Keratinocyte (primary cell): Measurements from ENCODE around the gene ATRNL1. TPM values are rescaled to one million over a fixed set of nuclear protein-coding genes. Genes with fewer than 3 reads are reported as not detected.

Source experiments
- DNase-seq: peaks from one replicate; pipeline ENCODE4 v3.0.0-alpha.2; 2011; ENCODE audit warnings: low read depth, missing footprints, low spot score
- FAIRE-seq: peaks from 2 replicates; lab custom pipeline; 2011; peaks lifted over from hg19 to GRCh38; lab: Jason Lieb, UNC
- H2AFZ ChIP-seq: 2 replicates; pipeline ENCODE4 v1.6.0; 2012; ENCODE audit warnings: low read length, control low read depth, inconsistent platforms; ENCODE audit not compliant: control insufficient read depth
- H3K27ac ChIP-seq: 2 replicates; pipeline ENCODE4 v1.5.1; 2011; ENCODE audit warnings: low read length; ENCODE audit not compliant: control insufficient read depth, insufficient read depth
- H3K27me3 ChIP-seq: 3 replicates; pipeline ENCODE4 v1.6.0; 2011; ENCODE audit warnings: low read length; ENCODE audit not compliant: control insufficient read depth, insufficient read depth; ENCODE audit errors: extremely low read depth
- H3K36me3 ChIP-seq, 2 experiments: 2 replicates in 1 of 2; 3 replicates in 1 of 2; pipeline ENCODE4 v1.5.1; 2011; ENCODE audit warnings: low read length in 2 of 2, mild to moderate bottlenecking in 1 of 2; ENCODE audit not compliant: control insufficient read depth in 2 of 2, insufficient read depth in 2 of 2; ENCODE audit errors: extremely low read depth in 1 of 2
- H3K4me1 ChIP-seq: 3 replicates; pipeline ENCODE4 v1.5.1; 2011; ENCODE audit warnings: low read length; ENCODE audit not compliant: control insufficient read depth, insufficient read depth; ENCODE audit errors: extremely low read depth
- H3K4me2 ChIP-seq: 3 replicates; pipeline ENCODE4 v1.6.0; 2011; ENCODE audit warnings: low read depth, low read length; ENCODE audit not compliant: control insufficient read depth, insufficient read depth; ENCODE audit errors: extremely low read depth
- H3K4me3 ChIP-seq, 3 experiments: fragments of 200-600 bp in 1 of 3; sonication (generic) in 1 of 3; 2 replicates in 2 of 3; 3 replicates in 1 of 3; pipeline ENCODE4 v1.5.1; 2011 to 2016; ENCODE audit warnings: low read length in 3 of 3, mild to moderate bottlenecking in 3 of 3, control low read depth in 2 of 3, inconsistent platforms in 1 of 3, low read depth in 1 of 3, mixed read lengths in 1 of 3, mixed run types in 1 of 3, moderate library complexity in 1 of 3; ENCODE audit not compliant: control insufficient read depth in 2 of 3, insufficient read depth in 2 of 3; ENCODE audit errors: extremely low read depth in 1 of 3
- H3K79me2 ChIP-seq: 2 replicates; pipeline ENCODE4 v1.6.0; 2012; ENCODE audit warnings: low read length; ENCODE audit not compliant: control insufficient read depth, insufficient read depth
- H3K9ac ChIP-seq: 3 replicates; pipeline ENCODE4 v1.6.0; 2011; ENCODE audit warnings: low read length; ENCODE audit not compliant: control insufficient read depth, insufficient read depth; ENCODE audit errors: extremely low read depth
- H3K9me1 ChIP-seq: 3 replicates; pipeline ENCODE4 v1.6.0; 2011; ENCODE audit warnings: low read length; ENCODE audit not compliant: control insufficient read depth, insufficient read depth; ENCODE audit errors: extremely low read depth
- H3K9me3 ChIP-seq: 2 replicates; pipeline ENCODE4 v1.5.1; 2012; ENCODE audit warnings: low read depth, low read length; ENCODE audit not compliant: control insufficient read depth
- H4K20me1 ChIP-seq: 3 replicates; pipeline ENCODE4 v1.6.0; 2011; ENCODE audit warnings: low read length; ENCODE audit not compliant: control insufficient read depth, insufficient read depth; ENCODE audit errors: extremely low read depth
- EZH2 ChIP-seq: IDR thresholded peaks from one replicate; pipeline ENCODE4 v1.6.1; 2012; ENCODE audit warnings: inconsistent platforms, mild to moderate bottlenecking, low read length, moderate library complexity
- dilution Hi-C: fragments of 300-500 bp; cut with MboI; formaldehyde crosslinking; loops from one replicate; pipeline ENCODE4 v1.7.0; 2020; ENCODE audit warnings: low sequenced_read_pairs; ENCODE audit not compliant: extremely low pct_ligation_motif_present
- polyA plus RNA-seq, 5 experiments: library from polyadenylated mRNA; depleted of rRNA in 3 of 5; stranded (reverse) in 3 of 5; stranded (forward) in 1 of 5; unstranded in 1 of 5; fragments of >200 nt; gene quantifications; 1 replicate in 1 of 5; 2 replicates in 3 of 5; 3 replicates in 1 of 5; pipeline versions ENCODE4 v1.2.1 to v1.2.3, GENCODE V29; 2011 to 2012; ENCODE audit warnings: missing spikeins in 2 of 5, low read depth in 1 of 5, low replicate concordance in 1 of 5
- TF ChIP-seq, protein P1 (sequence below), 3 experiments: IDR thresholded peaks in 1 of 3; conservative IDR thresholded peaks in 1 of 3; optimal IDR thresholded peaks in 1 of 3; 2 replicates in 2 of 3; 3 replicates in 1 of 3; pipeline versions ENCODE3 to v1.5.1; 2011; ENCODE audit warnings: low read length in 3 of 3, mild to moderate bottlenecking in 3 of 3, moderate library complexity in 2 of 3, control low read depth in 1 of 3, inconsistent platforms in 1 of 3; ENCODE audit not compliant: insufficient read depth in 2 of 3; ENCODE audit errors: extremely low read depth in 1 of 3

Gene ATRNL1
- polyA plus RNA-seq, 1 donor (not counting 4 experiments of a cell fraction or from before 2014, with no cell fraction given): 0.07 TPM

GRCh38 chr10:115606086-115606485, 512.9 kb downstream of the ATRNL1 start:
- Histone ChIP-seq H3K79me2 (no peaks in the 10 kb centered on the region), H3K27ac (no peak overlapping the region), H3K9me3 (no peaks in the 10 kb centered on the region), H3K4me3 (no peak overlapping the region), H4K20me1 (no peaks in the 10 kb centered on the region), H3K27me3 (no peaks in the 10 kb centered on the region), H3K36me3 (no peaks in the 10 kb centered on the region), H2AFZ (no peak overlapping the region), H3K9ac (no peak overlapping the region), H3K4me2 (no peak overlapping the region), H3K4me1 (no peaks in the 10 kb centered on the region), H3K9me1 (no peaks in the 10 kb centered on the region)
- dilution Hi-C loops: no loop called here
- no peak for FAIRE-seq
- no peak for DNase-seq
- TF ChIP-seq, protein P1, sequence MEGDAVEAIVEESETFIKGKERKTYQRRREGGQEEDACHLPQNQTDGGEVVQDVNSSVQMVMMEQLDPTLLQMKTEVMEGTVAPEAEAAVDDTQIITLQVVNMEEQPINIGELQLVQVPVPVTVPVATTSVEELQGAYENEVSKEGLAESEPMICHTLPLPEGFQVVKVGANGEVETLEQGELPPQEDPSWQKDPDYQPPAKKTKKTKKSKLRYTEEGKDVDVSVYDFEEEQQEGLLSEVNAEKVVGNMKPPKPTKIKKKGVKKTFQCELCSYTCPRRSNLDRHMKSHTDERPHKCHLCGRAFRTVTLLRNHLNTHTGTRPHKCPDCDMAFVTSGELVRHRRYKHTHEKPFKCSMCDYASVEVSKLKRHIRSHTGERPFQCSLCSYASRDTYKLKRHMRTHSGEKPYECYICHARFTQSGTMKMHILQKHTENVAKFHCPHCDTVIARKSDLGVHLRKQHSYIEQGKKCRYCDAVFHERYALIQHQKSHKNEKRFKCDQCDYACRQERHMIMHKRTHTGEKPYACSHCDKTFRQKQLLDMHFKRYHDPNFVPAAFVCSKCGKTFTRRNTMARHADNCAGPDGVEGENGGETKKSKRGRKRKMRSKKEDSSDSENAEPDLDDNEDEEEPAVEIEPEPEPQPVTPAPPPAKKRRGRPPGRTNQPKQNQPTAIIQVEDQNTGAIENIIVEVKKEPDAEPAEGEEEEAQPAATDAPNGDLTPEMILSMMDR (optimal IDR thresholded peaks at IDR 0.05 in 1 of 3, IDR thresholded peaks at IDR 0.05 in 1 of 3, conservative IDR thresholded peaks at IDR 0.05 in 1 of 3; ENCODE audit: extremely low read depth in 1 of 3, insufficient read depth in 2 of 3, low read length in 3 of 3): no peak
- TF ChIP-seq EZH2: no peak

DNA sequence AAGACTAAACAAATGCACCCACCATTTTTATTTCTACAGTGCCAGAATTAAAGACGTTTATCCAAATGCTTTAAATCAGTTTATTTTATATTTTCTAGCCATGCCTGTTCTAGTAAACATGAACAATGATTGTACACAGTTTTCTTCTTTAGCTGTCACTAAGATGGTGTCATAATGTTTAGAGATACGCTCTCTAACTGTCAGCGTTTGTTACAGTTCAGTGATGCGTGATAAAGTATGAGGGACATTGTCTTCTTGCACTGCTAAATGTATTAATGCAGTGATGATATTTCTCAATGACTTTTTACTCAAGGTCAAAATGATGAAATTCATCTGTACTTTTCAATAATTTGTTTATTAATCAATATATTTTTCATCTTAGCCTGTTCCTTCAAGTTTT, 513.6 kb downstream of the ATRNL1 start:
- no peak for TF ChIP-seq EZH2
- TF ChIP-seq, protein P1 (optimal IDR thresholded peaks at IDR 0.05 in 1 of 3, IDR thresholded peaks at IDR 0.05 in 1 of 3, conservative IDR thresholded peaks at IDR 0.05 in 1 of 3; ENCODE audit: extremely low read depth in 1 of 3, insufficient read depth in 2 of 3, low read length in 3 of 3): no peak
- FAIRE-seq: no peak
- Histone ChIP-seq H4K20me1 (no peaks in the 10 kb centered on the region), H3K4me2 (no peak overlapping the region), H3K9ac (no peak overlapping the region), H3K4me1 (no peaks in the 10 kb centered on the region), H3K4me3 (no peak overlapping the region), H3K9me3 (no peaks in the 10 kb centered on the region), H3K9me1 (no peaks in the 10 kb centered on the region), H3K79me2 (no peaks in the 10 kb centered on the region), H3K27me3 (no peaks in the 10 kb centered on the region), H3K36me3 (no peaks in the 10 kb centered on the region), H2AFZ (no peak overlapping the region), H3K27ac (no peak overlapping the region)
- dilution Hi-C loops: no loop called here
- DNase-seq: no peak
